Right lung (tissue), 10 donors: Measurements from ENCODE around the gene ZNF891. TPM values are rescaled to one million over a fixed set of nuclear protein-coding genes. Genes with fewer than 3 reads are reported as not detected.

Experiments
- DNase-seq, 2 donors: peaks; one replicate each; pipeline ENCODE4 v3.0.0-alpha.2; 2013
- long read RNA-seq, 8 donors: transcript quantifications; one replicate each; lab custom pipeline, GENCODE V29; 2026
- polyA plus RNA-seq, 5 donors: library from polyadenylated mRNA; unstranded; fragments of 120-200 nt; gene quantifications; one replicate each; pipeline versions ENCODE4 v1.2.1 to v1.2.3, GENCODE V29; 2013; ENCODE audit warnings: inconsistent platforms in 1 of 5, low replicate concordance in 1 of 5; ENCODE audit not compliant: insufficient read length in 5 of 5, insufficient read depth in 1 of 5

The ZNF891 gene
- 1 to 10 TPM; 3.7 to 8.4 (median 8.1) TPM for polyA plus RNA-seq
- long read RNA-seq, donor 1, full-length matches to known transcripts = 3 of 3 reads
- long read RNA-seq, donor 1, partial matches to known transcripts = 0 of 3 reads
- long read RNA-seq, donor 1, other reads (novel, unspliced or antisense) = 0 of 3 reads
- long read RNA-seq, donor 2, full-length matches to known transcripts = 3 of 3 reads
- long read RNA-seq, donor 2, partial matches to known transcripts = 0 of 3 reads
- long read RNA-seq, donor 2, other reads (novel, unspliced or antisense) = 0 of 3 reads
- long read RNA-seq, donor 3, full-length matches to known transcripts = 3 of 3 reads
- long read RNA-seq, donor 3, partial matches to known transcripts = 0 of 3 reads
- long read RNA-seq, donor 3, other reads (novel, unspliced or antisense) = 0 of 3 reads
- long read RNA-seq, donor 4, partial matches to known transcripts = 8 of 8 reads
- long read RNA-seq, donor 4, other reads (novel, unspliced or antisense) = 0 of 8 reads
- long read RNA-seq, donor 5, full-length matches to known transcripts = 3 of 18 reads
- long read RNA-seq, donor 5, partial matches to known transcripts = 15 of 18 reads
- long read RNA-seq, donor 5, other reads (novel, unspliced or antisense) = 0 of 18 reads
- long read RNA-seq, donor 6, full-length matches to known transcripts = 7 of 25 reads
- long read RNA-seq, donor 6, partial matches to known transcripts = 18 of 25 reads
- long read RNA-seq, donor 6, other reads (novel, unspliced or antisense) = 0 of 25 reads
- long read RNA-seq, donor 7, full-length matches to known transcripts = 3 of 23 reads
- long read RNA-seq, donor 7, partial matches to known transcripts = 20 of 23 reads
- long read RNA-seq, donor 7, other reads (novel, unspliced or antisense) = 0 of 23 reads
- long read RNA-seq, donor 8 = 0 reads

DNA sequence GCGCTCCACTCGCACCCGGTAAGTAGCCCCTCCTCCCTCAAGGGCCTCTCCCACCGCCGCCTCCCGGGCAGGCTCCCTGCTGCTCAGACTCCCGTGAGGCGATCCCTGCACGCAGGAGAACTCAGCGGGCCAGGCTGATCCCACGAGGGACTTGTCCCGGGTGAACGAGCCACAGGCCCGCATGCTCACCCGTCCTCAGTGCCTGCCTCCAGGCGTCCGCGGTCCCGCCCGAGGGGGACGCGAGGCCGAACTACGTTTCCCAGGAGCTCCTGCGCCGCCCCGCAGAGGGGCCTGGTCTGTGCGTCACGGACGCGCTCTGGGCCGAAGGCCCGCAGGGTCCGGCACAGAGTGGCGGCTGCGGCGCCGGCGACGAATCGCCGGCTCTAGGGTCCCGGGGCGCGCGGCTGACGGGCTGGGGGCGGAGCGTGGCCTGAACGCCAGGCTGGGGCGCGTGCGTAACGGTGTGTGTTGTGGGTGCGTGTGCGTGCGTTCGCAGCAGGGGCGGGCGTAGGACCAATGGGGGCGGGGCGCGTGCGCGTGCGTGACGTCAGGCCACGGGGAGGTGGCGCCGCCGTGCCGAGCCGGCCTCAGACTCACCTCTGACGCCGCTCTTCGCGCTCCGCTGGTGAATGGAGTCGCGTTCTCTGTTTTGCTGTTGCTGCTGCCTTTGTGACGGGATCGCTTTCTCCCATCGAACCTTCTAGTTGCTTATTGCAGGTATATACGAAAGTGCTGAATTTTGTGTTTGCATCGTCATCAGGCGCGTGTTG is at the start of gene ZNF891, which contains the start of gene ZNF10:
Gene ZNF891, minus strand, starts transcription at position 237 of the 770 bp plus-strand sequence. CDS start 8,356 bp downstream, outside the sequence.
Gene ZNF10, plus strand, starts transcription at position 590 of the 770 bp plus-strand sequence. CDS start 13,866 bp downstream, outside the sequence.
- DNase-seq = peak; percentile 97

DNA sequence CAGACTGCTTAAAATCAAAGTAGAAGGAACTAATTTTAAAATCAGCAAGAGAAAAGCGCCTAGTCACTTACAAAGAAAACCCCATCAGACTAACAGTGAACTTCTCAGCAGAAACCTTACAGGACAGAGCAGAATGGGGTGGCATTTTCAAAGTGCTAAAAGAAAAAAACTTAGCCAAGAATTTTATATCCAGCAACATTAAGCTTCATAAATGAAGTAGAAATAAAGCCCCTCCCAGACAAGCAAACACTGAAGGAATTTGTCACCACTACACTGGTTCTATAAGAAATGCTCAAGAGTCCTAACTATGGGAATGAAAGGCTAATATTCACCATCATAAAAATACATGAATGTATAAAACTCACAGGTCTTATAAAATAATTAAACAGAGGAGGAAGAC is 44.8 kb upstream of the ZNF891 start:
- no peak for DNase-seq

DNA sequence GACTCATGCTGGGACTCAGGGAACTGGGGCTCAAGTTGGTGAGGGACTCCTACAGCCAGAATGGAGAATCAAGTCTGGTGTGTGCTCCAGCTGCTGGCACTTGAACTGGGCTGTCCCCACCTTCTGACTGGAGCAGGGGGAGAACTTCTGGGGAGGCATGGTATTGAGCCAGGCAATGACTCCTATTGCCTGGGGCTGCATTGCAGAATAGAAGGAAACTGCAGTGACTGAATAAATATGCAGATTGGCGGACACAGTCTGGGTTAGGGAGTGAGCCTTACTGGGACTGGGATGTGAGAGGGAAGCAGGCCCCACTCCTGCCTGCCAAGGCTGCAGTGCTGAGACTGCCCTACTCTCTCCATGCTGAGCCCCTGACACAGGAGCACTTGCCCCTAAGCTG is 42.4 kb upstream of the ZNF891 start:
- no peak for DNase-seq

DNA sequence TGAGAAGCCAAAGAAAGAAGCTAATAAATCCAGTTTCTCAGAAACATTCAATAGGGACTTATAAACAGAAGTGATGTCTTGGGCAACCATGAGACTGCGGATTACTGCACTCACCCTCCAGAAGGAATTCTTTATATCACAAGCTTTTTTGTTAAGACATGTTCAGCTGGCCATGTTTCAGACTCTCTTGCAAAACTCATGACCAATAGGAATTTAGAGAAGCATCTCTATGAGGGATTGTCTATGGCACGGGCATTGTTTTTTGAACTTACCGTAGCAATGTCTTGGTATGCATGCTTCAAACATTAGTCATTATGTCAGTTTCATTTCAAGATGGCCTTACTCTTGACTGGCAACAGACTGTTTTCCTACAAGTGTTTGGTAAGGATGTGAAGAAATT is 35.7 kb upstream of the ZNF891 start:
- DNase-seq = no peak

DNA sequence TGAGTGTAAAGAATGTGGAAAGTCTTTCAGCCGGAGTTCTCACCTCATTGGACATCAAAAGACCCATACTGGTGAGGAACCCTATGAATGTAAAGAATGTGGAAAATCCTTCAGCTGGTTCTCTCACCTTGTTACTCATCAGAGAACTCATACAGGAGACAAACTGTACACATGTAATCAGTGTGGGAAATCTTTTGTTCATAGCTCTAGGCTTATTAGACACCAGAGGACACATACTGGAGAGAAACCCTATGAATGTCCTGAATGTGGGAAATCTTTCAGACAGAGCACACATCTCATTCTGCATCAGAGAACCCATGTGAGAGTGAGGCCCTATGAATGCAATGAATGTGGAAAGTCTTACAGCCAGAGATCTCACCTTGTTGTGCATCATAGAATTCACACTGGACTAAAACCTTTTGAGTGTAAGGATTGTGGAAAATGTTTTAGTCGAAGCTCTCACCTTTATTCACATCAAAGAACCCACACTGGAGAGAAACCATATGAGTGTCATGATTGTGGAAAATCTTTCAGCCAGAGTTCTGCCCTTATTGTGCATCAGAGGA is 26.1 kb upstream of the ZNF891 start:
- no peak for DNase-seq

DNA sequence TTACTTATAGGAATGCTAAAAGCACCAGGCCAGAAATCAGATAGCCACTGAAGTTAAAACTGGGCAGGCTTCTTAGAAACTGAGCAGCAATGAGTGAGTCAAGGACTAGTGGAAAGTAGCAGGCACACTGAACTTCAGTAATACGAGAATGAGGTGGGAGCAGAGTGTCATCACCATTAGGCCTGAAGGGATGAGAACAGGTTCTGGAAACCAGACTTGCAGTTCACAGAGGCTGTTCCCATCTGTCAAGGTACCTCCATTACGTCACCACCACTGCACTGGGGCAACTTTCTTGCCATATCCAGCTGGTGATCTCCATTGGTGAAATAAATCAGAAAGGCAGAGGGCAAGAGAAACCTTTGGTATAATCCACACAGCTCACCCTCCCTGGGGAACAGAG is 15.9 kb upstream of the ZNF891 start:
- DNase-seq = no peak

DNA sequence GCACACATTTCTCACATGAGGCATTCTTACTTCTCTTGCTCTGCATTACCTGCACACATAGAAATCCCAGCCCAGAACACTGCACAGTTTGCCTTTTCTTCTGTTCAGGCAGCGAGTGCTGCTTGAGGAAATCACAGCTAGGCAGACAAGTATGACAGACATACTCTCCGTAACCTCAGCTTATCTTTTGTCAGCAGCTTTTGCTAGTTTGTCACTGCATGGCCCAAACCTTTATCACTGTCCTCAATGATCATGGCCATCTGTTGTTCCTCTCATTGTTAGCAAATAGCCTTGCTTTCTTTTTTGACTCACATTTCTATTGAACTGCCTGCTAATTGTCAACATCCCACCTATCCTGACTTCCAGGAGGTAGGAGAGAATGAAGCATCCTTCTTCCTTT is 5.7 kb upstream of the ZNF891 start:
- DNase-seq = no peak

DNA sequence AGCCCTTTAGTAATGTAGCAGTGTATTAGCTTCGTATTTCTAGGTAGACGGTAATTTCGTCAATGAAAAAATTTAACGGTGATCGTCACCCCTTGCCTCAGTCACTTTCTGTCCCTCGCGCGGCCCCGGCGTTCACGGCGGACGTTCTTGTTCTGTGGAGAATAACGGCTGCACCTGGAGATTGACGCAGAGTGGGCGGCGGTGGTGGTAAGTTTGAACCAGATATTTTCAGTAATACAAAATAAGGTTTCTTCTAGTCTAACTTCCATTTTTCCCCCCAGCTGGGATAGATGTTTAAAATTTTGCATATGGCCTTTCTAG is 694 bp upstream of the ZNF891 start:
- no peak for DNase-seq

DNA sequence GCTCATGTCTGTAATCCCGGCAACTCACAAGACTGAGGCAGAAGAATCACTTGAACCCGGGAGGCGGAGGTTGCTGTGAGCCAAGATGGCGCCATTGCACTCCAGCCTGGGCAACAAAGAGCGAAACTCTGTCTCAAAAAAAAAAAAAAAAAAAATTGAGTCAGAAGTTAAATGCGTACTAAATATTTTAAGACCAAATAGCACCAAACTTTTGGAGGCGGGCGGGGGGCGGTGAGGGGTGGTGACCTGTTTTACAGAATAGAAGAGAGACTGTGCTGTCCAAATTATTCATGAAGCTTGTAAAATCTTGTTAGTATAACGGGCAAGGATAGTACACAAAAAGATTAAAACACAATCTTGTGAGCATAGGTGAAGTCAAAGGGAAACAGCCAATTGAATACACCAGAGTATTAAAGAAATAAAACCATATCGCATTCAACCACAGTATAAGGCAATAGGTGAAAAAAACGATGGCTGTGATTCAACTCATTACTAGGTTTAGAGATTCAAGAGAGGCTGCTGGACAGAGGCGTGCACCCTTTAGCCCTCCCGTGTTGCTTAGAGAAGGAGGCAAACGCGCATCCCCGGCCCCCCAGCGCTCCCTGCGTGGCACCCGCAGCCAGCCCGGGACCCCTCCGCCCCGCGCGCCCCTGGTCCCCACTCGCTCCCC is 571 bp downstream of the ZNF891 start:
- no peak for DNase-seq

DNA sequence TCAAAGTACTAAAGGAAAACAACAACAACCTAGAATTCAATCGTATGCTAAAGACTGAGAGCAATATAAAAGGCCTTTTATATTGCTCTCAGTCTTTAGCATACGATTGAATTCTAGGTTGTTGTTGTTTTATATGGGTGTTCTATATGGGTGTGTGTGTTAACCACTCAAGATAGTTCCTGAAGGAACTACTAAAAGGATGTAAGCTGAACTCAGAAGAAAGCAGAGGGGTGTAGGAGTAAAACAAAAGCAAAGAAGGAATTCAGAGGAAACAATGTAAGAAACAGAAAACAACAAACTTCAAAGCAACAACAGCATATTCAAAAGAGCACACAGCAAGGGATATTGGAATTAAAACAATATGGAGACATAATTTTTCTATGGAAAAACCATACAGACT is 5.4 kb downstream of the ZNF891 start:
- no peak for DNase-seq

DNA sequence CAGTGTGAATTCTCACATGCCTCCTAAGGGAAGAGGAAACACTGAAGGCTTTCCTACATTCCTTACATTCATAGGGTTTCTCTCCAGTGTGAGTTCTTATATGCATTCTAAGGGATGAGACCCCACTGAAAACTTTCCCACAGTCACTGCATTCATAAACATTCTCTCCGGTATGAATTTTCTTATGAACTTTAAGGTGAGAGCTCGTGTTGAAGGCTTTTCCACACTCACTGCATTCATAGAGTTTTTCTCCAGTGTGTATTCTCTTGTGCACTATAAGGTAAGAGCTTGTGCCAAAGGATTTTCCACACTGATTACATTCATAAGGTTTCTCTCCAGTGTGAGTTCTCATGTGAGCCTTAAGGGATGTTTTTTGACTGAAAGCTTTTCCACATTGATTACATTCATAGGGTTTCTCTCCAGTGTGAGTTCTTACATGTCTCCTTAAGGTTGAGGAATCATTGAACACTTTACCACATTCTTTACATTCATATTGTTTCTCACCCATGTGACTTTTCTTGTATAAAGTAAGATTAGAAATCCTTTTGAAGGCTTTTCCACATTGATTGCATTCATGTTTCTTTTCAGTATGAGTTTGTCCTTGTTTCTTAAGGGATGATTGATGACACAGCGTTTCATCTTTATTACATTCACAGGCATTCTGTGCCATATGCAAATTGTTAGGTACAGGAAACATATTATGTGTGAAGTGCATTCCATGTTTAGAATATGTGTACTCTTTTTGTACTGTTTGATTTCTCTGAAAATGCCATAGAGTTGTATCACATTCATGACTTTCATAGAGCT is 9.5 kb downstream of the ZNF891 start:
- no peak for DNase-seq

DNA sequence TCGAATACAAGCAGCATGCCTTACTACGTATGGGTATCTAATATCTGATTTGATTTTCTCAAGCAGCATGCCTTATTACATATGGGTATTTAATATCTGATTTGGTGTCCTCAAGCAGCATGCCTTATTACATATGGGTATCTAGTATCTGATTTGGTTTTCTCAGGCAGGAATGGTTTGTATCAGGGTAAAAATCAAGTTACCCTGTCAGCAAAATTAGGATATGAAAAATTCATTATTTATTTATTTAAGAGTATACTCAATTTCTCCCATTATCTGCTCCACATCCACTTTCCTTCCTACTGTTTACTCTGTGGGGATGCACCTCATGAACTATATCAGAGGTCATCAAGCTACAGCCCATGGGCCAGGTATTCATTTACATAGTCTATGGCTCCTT is 21.9 kb downstream of the ZNF891 start:
- no peak for DNase-seq

DNA sequence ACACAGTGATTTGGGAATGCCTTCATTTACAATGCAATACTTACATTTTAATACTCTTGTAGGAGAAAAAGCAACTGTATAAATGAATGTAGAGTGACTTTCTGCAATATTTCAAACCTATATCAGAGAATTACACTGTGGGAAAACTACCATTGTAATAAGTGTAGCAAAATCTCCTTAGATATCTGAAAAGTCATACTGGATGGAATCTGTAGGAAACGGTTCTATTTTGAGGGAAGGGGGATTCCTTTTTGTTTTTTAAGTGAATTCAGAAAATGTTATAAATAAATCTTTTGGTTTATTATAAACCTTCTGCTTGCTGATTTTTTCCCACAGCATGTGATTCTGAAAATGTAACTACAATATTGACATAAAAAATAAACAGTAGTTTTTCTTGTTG is 23.0 kb downstream of the ZNF891 start:
- DNase-seq = no peak

DNA sequence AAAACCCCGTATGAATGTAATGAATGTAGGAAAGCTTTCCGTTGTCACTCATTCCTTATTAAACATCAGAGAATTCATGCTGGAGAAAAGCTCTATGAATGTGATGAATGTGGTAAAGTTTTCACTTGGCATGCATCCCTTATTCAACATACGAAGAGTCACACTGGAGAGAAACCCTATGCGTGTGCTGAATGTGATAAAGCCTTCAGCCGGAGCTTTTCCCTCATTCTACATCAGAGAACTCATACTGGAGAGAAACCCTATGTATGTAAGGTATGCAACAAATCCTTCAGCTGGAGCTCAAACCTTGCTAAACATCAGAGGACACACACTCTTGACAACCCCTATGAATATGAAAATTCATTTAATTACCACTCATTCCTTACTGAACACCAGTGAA is 23.8 kb downstream of the ZNF891 start:
- DNase-seq = no peak

DNA sequence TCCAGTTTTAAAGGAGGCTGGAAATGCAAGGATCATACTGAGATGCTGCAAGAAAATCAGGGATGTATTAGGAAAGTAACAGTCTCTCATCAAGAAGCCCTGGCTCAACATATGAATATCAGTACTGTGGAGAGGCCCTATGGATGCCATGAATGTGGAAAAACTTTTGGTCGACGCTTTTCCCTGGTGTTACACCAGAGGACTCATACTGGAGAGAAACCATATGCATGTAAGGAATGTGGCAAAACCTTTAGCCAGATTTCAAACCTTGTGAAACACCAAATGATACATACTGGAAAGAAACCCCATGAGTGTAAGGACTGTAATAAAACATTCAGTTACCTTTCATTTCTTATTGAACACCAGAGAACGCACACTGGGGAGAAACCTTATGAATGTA is 24.5 kb downstream of the ZNF891 start:
- DNase-seq = no peak

DNA sequence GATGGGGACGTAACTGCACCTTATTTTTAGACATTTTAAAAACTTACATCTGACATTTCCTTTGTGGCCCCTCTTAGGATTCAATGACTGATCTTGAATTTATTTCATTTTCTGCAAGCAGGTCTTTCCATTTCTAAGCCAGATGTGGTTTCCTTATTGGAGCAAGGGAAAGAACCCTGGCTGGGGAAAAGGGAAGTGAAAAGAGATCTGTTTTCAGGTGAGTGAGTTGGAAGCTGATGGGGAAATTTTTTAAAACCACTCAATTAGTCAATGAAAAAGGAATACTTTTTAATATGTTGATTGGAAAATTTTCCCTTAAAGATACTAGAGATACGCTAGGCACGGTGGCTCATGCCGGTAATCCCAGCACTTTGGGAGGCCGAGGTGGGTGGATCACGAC is 46.7 kb downstream of the ZNF891 start:
- DNase-seq = no peak

DNA sequence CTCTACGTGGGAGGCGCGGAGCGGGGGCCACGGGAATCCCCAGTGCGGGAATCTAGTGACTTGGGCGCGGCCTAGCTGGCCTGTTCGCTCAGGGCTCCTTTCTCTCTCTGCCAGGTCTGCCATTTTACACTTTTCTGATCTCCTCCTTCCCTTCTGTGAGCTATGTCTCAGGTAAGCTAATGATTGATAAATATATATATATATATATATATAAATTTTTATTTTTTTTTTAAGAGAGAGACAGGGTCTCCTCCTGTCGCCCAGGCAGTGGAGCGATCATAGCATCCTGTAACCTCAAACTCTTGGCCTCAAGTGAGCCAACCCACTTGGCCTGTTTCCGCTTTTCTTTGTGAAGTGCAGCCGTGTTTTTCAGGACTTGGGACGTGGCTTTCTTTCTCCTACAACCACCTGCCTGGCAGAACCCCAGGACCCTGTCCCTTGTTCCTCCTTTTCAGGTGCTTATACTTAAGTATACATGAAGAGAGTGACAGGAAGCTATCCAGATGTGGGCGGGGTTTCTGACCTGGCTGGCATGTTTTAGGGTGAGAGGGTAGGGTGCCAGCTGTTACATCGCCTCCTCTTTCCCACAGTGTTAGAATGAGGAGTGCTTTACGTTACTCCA is 48.8 kb downstream of the ZNF891 start:
- no peak for DNase-seq

DNA sequence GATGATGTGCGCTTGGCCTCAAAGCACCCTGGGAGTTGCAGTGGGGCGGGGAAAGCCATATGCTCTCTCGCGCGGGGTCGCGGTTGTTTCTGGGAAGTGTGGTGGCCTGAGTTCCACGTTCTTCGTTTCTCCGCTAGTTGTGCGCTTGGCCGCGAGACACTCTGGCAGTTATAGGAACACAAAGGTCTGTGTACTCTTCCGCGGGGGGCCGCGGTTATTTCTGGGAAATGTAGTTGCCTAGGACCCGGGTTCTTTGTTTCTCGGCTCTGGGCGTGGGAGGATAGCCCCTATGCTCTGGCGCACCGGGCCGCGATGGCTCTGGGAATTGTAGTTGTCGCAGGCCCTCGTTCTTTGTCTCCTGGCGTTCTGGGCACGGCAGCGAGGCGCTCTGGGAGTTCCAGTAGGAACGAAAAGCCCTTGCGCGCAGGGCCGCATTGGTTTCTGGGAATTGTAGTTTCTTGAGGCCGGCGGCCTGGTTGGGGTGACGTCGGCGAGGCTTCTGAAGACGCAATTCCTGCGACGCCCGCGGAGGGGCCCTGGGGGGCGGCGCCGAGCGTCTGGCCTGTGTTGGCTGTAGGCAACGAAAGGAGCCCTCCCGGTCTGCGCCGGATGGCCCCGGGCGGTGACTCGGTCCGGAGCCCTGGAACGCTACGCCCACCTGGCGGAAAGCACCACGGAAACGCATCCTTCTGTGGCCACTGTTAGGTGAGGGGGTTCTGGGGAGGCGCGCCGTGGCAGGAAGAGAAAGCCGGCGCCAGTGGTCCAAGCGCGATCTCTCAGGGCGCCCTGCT is 49.5 kb downstream of the ZNF891 start, which contains the start of gene ZNF140:
Gene ZNF140, plus strand, starts transcription at position 556 of the 791 bp plus-strand sequence. CDS start 398 bp downstream, outside the sequence.
- DNase-seq = peak; percentile 97 to 98

DNA sequence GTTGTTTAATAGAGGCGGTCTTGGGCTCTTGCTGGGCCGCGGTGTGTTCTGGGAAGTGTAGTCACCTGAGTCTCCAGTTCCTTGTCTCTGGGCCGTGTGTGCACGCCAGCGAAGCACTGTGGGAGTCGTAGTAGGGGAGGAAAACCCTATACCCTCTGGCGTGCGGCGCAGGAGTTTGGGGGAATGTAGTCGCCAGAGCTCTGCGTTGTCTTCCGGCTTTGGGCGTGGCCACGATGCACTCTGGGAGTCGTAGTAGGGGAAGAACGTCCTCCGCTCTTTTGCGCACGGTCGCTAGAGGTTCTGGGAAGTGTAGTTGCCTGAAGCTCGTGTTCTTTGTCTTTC is 50.1 kb downstream of the ZNF891 start:
- DNase-seq = peak; percentile 98 to 99
